DMS114 treated with DMSO at 0.1 percent for 48 hours (cell line): ENCODE results near the gene MAP3K1.
A peak's percentile ranks its signal among the peaks of the same experiment; 100 is the strongest.
"Not testable (repeated sequence)": the region's sequence is repeated elsewhere in the genome, so short reads cannot be mapped to it uniquely, and the experiment has no call there.

ENCODE experiments used
- DNase-seq: peaks from one replicate; lab custom pipeline; 2025; ENCODE audit not compliant: unreplicated experiment; lab: John Stamatoyannopoulos, UW

Gene MAP3K1

DNA sequence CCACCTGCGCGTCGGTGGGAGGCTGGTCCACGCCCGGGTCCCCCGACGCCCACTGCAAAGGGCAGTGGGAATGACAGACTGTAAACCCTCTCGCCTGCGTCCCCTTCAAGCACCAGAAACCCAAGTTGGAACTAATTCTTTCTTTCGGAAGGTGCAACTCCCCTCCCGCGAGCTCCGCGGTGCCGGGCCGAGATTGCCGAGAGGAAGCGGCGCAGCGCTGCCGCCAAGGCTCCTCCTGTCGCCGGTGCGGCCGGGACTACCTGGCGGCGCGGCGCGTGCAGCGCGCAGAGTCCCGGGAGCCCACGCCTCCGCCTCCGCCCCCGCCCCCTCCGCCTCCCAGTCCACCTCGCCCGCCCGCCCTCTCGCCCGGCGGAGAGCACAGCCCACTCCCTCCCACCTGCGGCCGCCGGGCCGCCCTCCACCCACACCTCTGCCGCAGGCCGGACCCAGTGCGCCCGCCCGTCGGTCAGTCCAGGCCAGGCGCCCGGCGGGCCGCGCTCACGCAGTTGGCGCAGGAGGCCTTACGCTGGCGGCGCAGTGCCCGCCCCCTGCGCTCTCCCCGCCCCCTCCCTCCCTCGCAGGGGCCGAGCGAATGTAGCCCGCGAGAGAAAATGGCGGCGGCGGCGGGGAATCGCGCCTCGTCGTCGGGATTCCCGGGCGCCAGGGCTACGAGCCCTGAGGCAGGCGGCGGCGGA lies at the start of gene MAP3K1:
Gene MAP3K1, plus strand, starts transcription at position 587 of the 695 bp plus-strand sequence. Its CDS starts 25 bp downstream, at position 612.
- DNase-seq: peak; percentile 22

- DNase-seq: no peak
Observed at GRCh38 chr5:56766926-56767325, 48.4 kb upstream of the MAP3K1 start.

DNA sequence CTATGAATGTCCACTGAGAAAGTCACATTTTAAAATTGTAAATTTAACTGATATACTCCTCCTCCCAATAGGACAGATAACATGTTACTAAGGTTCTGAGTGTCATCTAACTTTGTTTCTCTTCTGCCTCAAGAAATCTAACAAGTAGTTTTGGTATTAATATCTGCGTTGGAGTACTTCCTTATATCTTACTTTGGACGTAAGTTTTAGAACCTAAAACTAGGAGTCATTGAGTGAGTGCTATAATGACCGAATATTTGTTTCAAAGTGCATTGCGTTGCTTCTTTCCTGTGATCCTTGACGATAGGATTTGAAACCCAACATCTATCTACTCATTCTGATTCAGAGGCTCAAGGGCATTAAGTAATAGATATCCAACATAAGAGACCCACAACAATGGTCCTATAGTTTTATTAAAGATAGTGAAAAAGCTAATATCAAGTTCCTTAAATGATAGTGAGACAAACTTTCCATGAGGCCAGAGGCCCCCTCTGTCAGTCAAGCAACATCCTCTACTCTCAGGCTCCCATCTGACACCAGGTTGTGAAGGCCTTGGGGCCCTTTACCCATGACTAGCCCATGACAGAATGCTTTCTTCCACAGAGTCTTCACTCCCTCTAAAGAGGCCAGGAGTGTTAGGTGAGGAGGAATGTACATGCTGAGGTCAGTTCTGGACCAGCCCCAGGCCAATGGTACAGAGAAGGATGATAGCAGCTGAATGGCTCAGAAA lies 45.3 kb upstream of the MAP3K1 start:
- no peak for DNase-seq

DNA sequence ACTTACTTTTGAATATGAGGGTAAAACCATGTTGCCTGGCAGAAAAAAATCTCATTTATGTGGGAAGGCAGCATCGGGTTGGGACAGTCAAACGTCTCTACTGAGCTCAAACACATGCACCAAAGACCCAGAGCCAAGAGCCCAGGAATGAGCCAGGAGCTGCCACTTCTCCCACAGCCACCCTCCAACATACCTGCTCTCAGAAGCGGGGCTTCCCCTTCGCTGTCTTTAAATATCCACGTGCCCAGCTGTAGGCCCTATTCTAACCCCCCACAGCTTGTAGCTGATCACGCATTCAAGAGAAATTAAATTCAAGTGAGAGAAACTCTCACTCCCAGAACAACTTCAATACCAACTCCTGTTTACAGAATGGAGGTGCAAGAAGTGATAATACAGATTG lies 42.6 kb upstream of the MAP3K1 start:
- no peak for DNase-seq

DNA sequence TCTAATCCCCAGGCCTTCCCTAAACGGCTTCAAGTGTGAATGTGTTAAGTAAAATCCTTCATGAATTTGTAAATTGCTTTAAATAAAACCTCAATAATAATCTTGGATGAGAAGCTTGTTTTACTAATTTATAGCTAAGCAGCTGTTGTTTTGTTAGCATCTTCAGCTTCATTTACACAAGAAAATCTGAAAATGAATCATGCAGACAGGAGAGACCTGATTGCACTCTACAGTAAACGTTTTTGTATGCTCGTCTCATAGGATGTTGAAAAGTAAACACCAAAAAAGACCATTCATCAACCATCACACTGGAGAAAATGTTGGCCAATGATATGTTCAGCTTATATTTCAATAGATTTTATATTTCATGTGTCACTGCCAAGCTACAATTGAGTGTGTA lies 40.4 kb upstream of the MAP3K1 start:
- no peak for DNase-seq

DNA sequence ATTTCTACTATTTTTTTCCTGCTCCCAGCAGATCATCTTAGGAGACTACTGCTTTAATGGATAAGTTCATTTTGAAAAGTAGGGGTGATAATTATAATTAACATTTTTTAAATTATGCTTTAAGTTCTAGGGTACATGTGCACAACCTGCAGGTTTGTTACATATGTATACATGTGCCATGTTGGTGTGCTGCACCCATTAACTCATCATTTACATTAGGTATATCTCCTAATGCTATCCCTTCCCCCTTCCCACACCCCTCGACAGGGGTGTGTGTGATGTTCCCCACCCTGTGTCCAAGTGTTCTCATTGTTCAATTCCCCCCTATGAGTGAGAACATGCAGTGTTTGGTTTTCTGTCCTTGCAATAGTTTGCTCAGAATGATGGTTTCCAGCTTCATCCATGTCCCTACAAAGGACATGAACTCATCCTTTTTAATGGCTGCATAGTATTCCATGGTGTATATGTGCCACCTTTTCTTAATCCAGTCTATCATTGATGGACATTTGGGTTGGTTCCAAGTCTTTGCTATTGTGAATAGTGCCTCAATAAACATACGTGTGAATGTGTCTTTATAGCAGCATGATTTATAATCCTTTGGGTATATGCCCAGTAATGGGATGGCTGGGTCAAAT lies 39.0 kb upstream of the MAP3K1 start:
- not testable (repeated sequence) for DNase-seq

DNA sequence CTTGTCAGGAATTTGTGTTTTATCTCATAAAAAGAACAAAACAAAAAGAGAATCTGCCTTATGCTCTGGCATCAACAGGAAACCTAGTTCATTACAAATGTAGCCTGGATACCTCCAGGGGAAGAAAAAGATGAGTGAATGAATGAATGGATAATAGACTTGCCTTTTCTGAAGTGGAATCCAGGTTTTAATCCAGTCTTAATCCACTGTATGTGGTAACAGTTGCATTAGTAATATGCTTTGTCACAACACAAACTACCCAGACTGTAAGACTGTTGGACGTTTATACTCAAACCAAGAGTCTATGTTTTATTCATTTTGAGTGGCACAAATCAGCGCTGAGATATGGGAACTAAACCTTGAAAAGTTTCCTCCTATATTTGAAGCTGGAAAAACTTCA lies 32.1 kb upstream of the MAP3K1 start:
- no peak for DNase-seq

- DNase-seq: no peak
Observed at GRCh38 chr5:56786346-56786745, 29.0 kb upstream of the MAP3K1 start.

- no peak for DNase-seq
Observed at GRCh38 chr5:56791396-56791795, 24.0 kb upstream of the MAP3K1 start.

DNA sequence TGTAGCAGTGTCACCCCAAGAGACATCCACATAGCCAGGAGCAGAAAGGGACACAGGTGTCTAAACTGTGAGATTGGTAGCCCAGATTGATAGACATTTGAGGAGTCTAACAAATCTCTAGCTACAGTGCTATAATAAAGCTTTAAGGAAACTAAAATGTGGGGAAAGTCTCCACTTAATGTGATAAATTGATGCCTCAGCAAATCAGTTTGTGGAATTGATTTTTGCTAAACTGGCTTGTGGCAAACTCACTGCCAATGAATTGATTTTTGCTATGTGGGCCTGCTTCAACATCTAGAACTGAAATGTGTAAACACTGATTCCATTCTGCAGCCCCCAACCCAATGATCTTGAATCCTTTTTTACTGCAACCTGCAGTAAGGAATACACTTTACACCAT lies 16.8 kb upstream of the MAP3K1 start:
- DNase-seq: no peak

- no peak for DNase-seq
Observed at GRCh38 chr5:56800186-56800585, 15.2 kb upstream of the MAP3K1 start.

DNA sequence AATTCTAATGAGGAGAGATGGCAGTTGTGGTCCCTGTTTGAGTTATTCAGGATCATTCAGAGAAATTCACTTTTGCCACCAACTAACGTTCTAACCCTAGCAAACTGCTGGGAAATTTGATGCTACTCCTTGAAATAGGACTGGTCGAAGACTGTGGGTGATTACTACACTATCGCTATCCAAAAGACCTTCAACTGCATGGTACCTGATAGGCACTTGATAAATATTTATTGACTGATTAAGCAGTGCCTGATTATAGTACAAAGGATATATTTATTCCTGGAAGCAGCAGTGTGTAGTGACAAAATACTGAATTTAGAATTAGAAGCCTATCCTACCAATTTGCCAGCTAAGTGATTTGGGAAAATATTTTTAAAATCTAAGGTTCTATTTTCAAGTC lies 14.1 kb upstream of the MAP3K1 start:
- no peak for DNase-seq

DNA sequence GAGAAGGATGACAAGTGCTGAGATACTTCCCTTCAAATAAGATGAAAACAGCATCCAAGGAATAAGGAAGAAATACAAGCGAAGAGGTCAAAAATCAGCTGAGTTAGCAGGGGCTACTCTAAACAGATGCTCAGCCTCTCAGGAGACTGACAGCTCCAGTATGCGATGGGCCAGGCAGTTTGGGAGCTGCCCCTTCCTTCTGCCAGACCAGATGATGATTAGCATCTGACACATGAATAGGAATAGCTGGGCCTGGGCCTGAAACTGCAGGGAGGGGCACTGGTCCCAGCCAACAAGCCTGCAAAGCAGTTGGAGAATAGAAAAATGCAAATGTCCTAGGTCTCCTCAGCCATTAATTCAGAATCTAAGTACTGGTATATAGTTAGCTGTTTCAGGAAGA lies 13.1 kb upstream of the MAP3K1 start:
- DNase-seq: no peak

DNA sequence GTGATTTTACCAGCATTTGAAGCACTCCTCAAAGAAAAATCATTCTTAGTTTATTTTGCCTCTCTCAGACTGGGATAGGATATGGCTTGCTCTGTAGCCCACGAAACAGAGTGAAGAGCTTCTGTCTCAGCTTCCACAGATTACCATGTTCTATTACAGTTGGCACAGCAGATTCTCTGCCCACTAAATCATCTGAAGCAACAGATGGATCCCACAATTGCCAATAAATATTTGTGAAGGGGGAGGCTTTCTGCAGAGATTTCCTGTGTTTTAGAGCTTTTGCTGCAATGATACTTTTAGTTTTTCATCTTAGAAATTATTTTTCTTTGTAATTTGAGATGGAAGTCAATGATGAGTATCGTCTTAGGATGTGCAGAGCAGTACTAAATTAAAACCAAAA lies 12.3 kb upstream of the MAP3K1 start:
- no peak for DNase-seq

DNA sequence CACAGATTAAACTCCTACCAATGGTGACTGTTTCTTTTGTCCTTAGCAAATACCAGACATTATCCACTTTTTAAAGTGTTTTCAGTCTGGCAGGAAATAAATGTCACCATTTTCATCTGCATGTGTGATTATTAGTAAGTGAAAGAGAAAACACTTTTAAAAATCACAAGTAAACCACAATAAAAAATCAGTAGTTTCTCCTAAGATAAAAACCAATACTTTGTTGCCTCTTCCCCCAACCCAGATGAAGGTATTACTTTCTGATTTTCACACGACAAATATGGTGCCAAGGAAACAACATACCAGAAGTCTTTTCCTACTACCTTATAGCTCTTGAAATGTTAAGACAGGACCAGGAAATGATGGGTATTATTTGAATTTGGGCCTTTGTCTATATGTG lies 11.5 kb upstream of the MAP3K1 start:
- no peak for DNase-seq

- DNase-seq: no peak
Observed at GRCh38 chr5:56807679-56808078, 7.7 kb upstream of the MAP3K1 start.

DNA sequence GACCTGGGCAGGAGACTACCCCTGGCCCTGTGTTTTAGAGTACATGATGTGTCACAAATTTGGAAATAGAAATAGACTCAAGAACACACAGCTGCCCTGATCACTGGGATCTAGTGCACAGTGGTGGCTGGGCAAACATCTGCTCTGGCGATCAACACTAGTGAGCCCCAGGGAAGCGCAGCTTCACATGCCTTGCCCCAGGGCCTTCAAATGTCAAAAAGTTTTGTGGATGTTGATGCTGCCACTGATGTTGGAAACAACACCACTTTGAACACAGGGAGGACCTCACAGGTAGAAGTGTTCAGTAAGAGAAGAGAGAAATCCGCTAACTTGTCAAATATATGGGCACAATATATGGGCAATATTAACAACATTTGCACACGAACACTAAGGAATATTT lies 7.1 kb upstream of the MAP3K1 start:
- DNase-seq: no peak

DNA sequence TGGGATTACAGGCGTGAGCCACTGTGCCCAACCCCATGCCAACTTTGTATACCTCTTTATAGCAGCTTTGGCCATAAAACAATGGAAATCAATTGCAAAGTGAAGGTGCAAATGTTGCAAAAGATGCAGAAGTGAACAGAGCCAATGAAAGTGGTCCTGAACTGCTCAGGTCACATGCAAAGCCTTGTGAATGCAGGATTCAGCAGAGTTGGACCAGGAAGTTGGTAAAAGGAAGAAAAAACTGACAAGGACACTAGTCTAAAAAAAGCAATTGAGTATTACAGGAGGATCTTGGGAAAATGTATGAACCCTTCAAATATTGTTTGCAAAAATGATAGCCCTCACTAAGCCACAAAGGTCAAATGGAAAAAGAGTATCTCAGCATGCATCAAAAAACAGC lies 4.5 kb upstream of the MAP3K1 start:
- DNase-seq: no peak

DNA sequence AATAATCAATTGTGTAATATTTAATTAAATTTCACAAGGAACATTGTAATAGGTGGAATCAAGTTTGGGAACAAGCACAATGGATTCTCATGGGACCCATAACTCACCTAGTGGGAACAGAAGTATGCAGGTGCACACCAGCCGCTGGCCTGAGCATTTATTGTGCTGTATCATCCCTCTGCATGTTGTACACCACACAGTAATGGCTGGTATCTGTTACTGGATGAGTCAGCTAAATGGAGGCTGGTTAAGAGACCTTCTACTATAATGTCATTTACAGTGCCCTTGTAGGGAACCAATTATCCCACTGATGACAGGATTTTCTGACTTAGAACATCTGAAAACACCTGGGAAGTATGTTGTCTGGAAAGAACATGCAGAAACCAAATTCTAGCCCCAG lies 3.2 kb upstream of the MAP3K1 start:
- DNase-seq: no peak

- no peak for DNase-seq
Observed at GRCh38 chr5:56813302-56813701, 2.0 kb upstream of the MAP3K1 start.

GRCh38 chr5:56814361-56814962 lies 887 bp upstream of the MAP3K1 start:
- no peak for DNase-seq
